22Rv1 (cell line): ENCODE measurements around the gene TXNDC11.

Source experiments
- H3K27ac ChIP-seq: fragments of 450-650 bp; 2 replicates; pipeline ENCODE4 v1.5.1; 2017
- ZFX ChIP-seq: fragments of 450-650 bp; IDR thresholded peaks from 2 replicates; pipeline ENCODE4 v1.6.1; 2017; ENCODE audit warnings: antibody characterized with exemption, borderline replicate concordance
- TF ChIP-seq, protein P1 (sequence below): fragments of 450-650 bp; IDR thresholded peaks from 2 replicates; pipeline ENCODE4 v1.5.1; 2017; ENCODE audit warnings: mild to moderate bottlenecking

TXNDC11 gene

GRCh38 chr16:11759163-11759834, 16.6 kb upstream of the TXNDC11 start:
- TF ChIP-seq, protein P1, sequence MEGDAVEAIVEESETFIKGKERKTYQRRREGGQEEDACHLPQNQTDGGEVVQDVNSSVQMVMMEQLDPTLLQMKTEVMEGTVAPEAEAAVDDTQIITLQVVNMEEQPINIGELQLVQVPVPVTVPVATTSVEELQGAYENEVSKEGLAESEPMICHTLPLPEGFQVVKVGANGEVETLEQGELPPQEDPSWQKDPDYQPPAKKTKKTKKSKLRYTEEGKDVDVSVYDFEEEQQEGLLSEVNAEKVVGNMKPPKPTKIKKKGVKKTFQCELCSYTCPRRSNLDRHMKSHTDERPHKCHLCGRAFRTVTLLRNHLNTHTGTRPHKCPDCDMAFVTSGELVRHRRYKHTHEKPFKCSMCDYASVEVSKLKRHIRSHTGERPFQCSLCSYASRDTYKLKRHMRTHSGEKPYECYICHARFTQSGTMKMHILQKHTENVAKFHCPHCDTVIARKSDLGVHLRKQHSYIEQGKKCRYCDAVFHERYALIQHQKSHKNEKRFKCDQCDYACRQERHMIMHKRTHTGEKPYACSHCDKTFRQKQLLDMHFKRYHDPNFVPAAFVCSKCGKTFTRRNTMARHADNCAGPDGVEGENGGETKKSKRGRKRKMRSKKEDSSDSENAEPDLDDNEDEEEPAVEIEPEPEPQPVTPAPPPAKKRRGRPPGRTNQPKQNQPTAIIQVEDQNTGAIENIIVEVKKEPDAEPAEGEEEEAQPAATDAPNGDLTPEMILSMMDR = no peak
- TF ChIP-seq ZFX = no peak
- no peak overlapping the region for H3K27ac ChIP-seq

GRCh38 chr16:11757671-11758545, 15.3 kb upstream of the TXNDC11 start:
- TF ChIP-seq, protein P1 = no peak
- TF ChIP-seq ZFX = no peak
- H3K27ac ChIP-seq = peak overlapping the region; percentile 31

GRCh38 chr16:11756248-11756647, 13.6 kb upstream of the TXNDC11 start:
- TF ChIP-seq, protein P1 = no peak
- TF ChIP-seq ZFX = no peak
- no peak overlapping the region for H3K27ac ChIP-seq

GRCh38 chr16:11755022-11755760, 12.5 kb upstream of the TXNDC11 start:
- TF ChIP-seq, protein P1 = no peak
- no peak for TF ChIP-seq ZFX
- no peak overlapping the region for H3K27ac ChIP-seq

- no peak for TF ChIP-seq ZFX
- TF ChIP-seq, protein P1 = no peak
- H3K27ac ChIP-seq = peak overlapping the region; percentile 19; the same call in 1 of the 2 replicates
Measured at GRCh38 chr16:11752856-11753255, 10.2 kb upstream of the TXNDC11 start.

DNA sequence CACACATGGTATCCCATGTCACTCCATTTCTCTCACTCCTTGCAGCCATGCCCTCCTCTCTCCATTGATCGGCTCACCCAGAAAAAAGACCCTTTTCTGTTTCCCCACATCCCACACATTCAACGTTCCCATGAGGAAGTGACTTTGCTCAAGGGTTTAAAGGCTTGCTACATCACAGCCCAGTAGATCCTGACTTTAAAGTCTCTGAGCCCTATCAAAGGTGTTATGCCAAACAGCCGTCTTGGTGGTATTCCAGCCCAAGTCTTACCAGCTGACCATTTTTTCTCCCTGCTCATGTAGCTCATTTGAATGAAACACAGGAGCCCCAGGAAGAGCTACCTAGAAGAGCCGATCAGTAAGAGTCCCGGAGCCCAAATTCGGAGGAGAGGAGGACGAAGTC, 7.4 kb upstream of the TXNDC11 start:
- TF ChIP-seq, protein P1 = no peak
- TF ChIP-seq ZFX = no peak

More for the DNA sequence above, 7.4 kb upstream of the TXNDC11 start:
- no peak overlapping the region for H3K27ac ChIP-seq
